Vagina (tissue), 2 donors: ENCODE data around the gene PCNT.

Experiments
- CTCF ChIP-seq, 3 experiments: fragments of 450-650 bp in 2 of 3; fragments of 200-600 bp in 1 of 3; sonication (generic) in 1 of 3; IDR thresholded peaks; one replicate each; pipeline ENCODE4 v1.5.1; 2017 to 2019; ENCODE audit warnings: antibody characterized with exemption in 3 of 3, mild to moderate bottlenecking in 2 of 3, moderate library complexity in 2 of 3
- POLR2A ChIP-seq, 2 donors: fragments of 450-650 bp; IDR thresholded peaks; one replicate each; pipeline ENCODE4 v1.6.1; 2017; ENCODE audit warnings: antibody characterized with exemption in 2 of 2, mild to moderate bottlenecking in 2 of 2, moderate library complexity in 2 of 2

- no peak for TF ChIP-seq CTCF (IDR thresholded peaks at IDR 0.05)
- no peak for TF ChIP-seq POLR2A (IDR thresholded peaks at IDR 0.05)
Measured at GRCh38 chr21:46312949-46313348, 11.0 kb upstream of the PCNT start.
